Peyer's patch (tissue), 4 donors: ENCODE measurements around the gene RPUSD2.

ENCODE experiments used
- CTCF ChIP-seq, 6 experiments: fragments of 450-650 bp in 4 of 6; fragments of 200-600 bp in 2 of 6; sonication (generic) in 1 of 6; IDR thresholded peaks; one replicate each; pipeline ENCODE4 v1.5.1; 2017 to 2019; ENCODE audit warnings: antibody characterized with exemption in 6 of 6, mild to moderate bottlenecking in 3 of 6, moderate library complexity in 1 of 6
- POLR2A ChIP-seq, 2 donors: fragments of 450-650 bp; IDR thresholded peaks; one replicate each; pipeline ENCODE4 v1.5.1; 2017; ENCODE audit warnings: antibody characterized with exemption in 2 of 2, mild to moderate bottlenecking in 2 of 2, moderate library complexity in 2 of 2

- TF ChIP-seq POLR2A (IDR thresholded peaks at IDR 0.05) = no peak
- no peak for TF ChIP-seq CTCF (IDR thresholded peaks at IDR 0.05)
These were observed 32.6 kb upstream of the RPUSD2 start for GRCh38 chr15:40536501-40536900.
